WTC11 (cell line): ENCODE measurements around the gene P4HTM. TPM values are rescaled to one million over a fixed set of nuclear protein-coding genes. Genes with fewer than 3 reads are reported as not detected.

Experiments
- ATF2 ChIP-seq: sonication (generic); formaldehyde crosslinking; IDR thresholded peaks from 2 replicates; pipeline ENCODE4 v1.8.1; 2022; ENCODE audit warnings: low read depth, missing genetic modification reagents, borderline replicate concordance
- CBFB ChIP-seq: sonication (generic); formaldehyde crosslinking; IDR thresholded peaks from 2 replicates; pipeline ENCODE4 v1.8.1; 2022; ENCODE audit warnings: mild to moderate bottlenecking, low read depth, missing genetic modification reagents
- EMX1 ChIP-seq: fragments of 250-450 bp; sonication (Bioruptor Pico); IDR thresholded peaks from 2 replicates; pipeline ENCODE4 v1.8.0; 2021; ENCODE audit warnings: mild to moderate bottlenecking
- ETV6 ChIP-seq: sonication (generic); formaldehyde crosslinking; IDR thresholded peaks from 2 replicates; pipeline ENCODE4 v1.8.1; 2022; ENCODE audit warnings: mild to moderate bottlenecking, missing genetic modification reagents
- FOXJ3 ChIP-seq: sonication (generic); formaldehyde crosslinking; IDR thresholded peaks from 2 replicates; pipeline ENCODE4 v1.9.0; 2021; ENCODE audit warnings: missing genetic modification reagents, mild to moderate bottlenecking, borderline replicate concordance
- FOXK1 ChIP-seq: sonication (generic); formaldehyde crosslinking; IDR thresholded peaks from 2 replicates; pipeline ENCODE4 v1.8.0; 2022; ENCODE audit warnings: mild to moderate bottlenecking, moderate library complexity, missing genetic modification reagents
- GTF2I ChIP-seq: fragments of 250-450 bp; sonication (Bioruptor Pico); conservative IDR thresholded peaks from 2 replicates; pipeline ENCODE4 v1.4.0; 2021; ENCODE audit warnings: mild to moderate bottlenecking
- MAX ChIP-seq: sonication (generic); formaldehyde crosslinking; IDR thresholded peaks from 2 replicates; pipeline ENCODE4 v1.8.0; 2022; ENCODE audit warnings: mild to moderate bottlenecking, missing genetic modification reagents
- MYBL2 ChIP-seq: sonication (generic); formaldehyde crosslinking; IDR thresholded peaks from 2 replicates; pipeline ENCODE4 v1.8.1; 2023; ENCODE audit warnings: mild to moderate bottlenecking, moderate library complexity, missing genetic modification reagents
- NFE2L1 ChIP-seq: sonication (generic); formaldehyde crosslinking; IDR thresholded peaks from 2 replicates; pipeline ENCODE4 v1.8.1; 2023; ENCODE audit warnings: missing genetic modification reagents
- NFYB ChIP-seq: sonication (generic); formaldehyde crosslinking; conservative IDR thresholded peaks from 2 replicates; pipeline ENCODE4 v1.8.0; 2022; ENCODE audit warnings: low read depth, missing genetic modification reagents
- PRDM15 ChIP-seq: sonication (generic); formaldehyde crosslinking; IDR thresholded peaks from 2 replicates; pipeline ENCODE4 v1.8.0; 2022; ENCODE audit warnings: missing genetic modification reagents
- RELA ChIP-seq: sonication (generic); formaldehyde crosslinking; IDR thresholded peaks from 2 replicates; pipeline ENCODE4 v1.8.1; 2022; ENCODE audit warnings: missing genetic modification reagents, mild to moderate bottlenecking, borderline replicate concordance
- RORB ChIP-seq: fragments of 250-450 bp; sonication (Bioruptor Pico); IDR thresholded peaks from 2 replicates; pipeline ENCODE4 v1.9.0; 2021; ENCODE audit warnings: mild to moderate bottlenecking
- SOX15 ChIP-seq: fragments of 250-450 bp; sonication (Bioruptor Pico); IDR thresholded peaks from 2 replicates; pipeline ENCODE4 v1.9.0; 2021; ENCODE audit warnings: mild to moderate bottlenecking
- SP1 ChIP-seq: sonication (generic); formaldehyde crosslinking; conservative IDR thresholded peaks from 2 replicates; pipeline ENCODE4 v1.8.1; 2022; ENCODE audit warnings: missing genetic modification reagents
- TCF7 ChIP-seq: sonication (generic); formaldehyde crosslinking; IDR thresholded peaks from 2 replicates; pipeline ENCODE4 v1.8.0; 2022; ENCODE audit warnings: mild to moderate bottlenecking, low read depth, missing genetic modification reagents, moderate library complexity
- TP53 ChIP-seq: sonication (generic); formaldehyde crosslinking; IDR thresholded peaks from 2 replicates; pipeline ENCODE4 v1.8.1; 2023; ENCODE audit warnings: mild to moderate bottlenecking, missing genetic modification reagents
- USF1 ChIP-seq: sonication (generic); formaldehyde crosslinking; IDR thresholded peaks from 2 replicates; pipeline ENCODE4 v1.8.0; 2022; ENCODE audit warnings: mild to moderate bottlenecking, missing genetic modification reagents
- ZNF232 ChIP-seq: sonication (generic); formaldehyde crosslinking; IDR thresholded peaks from 2 replicates; pipeline ENCODE4 v1.8.0; 2022; ENCODE audit warnings: mild to moderate bottlenecking, missing genetic modification reagents
- ZNF317 ChIP-seq: sonication (generic); formaldehyde crosslinking; IDR thresholded peaks from 2 replicates; pipeline ENCODE4 v1.8.1; 2023; ENCODE audit warnings: low read depth, mild to moderate bottlenecking, moderate library complexity, missing genetic modification reagents, borderline replicate concordance
- ZNF532 ChIP-seq: fragments of 250-450 bp; sonication (Bioruptor Pico); IDR thresholded peaks from 2 replicates; pipeline ENCODE4 v1.9.0; 2021; ENCODE audit warnings: mild to moderate bottlenecking, borderline replicate concordance
- ZNF671 ChIP-seq: fragments of 250-450 bp; sonication (Bioruptor Pico); IDR thresholded peaks from 2 replicates; pipeline ENCODE4 v1.8.0; 2021; ENCODE audit warnings: mild to moderate bottlenecking
- ZSCAN18 ChIP-seq: fragments of 250-450 bp; sonication (Bioruptor Pico); IDR thresholded peaks from 2 replicates; pipeline ENCODE4 v2.1.2; 2022; ENCODE audit warnings: mild to moderate bottlenecking, moderate library complexity
- total RNA-seq: library from RNA; stranded (reverse); gene quantifications from 3 replicates; pipeline ENCODE4 v1.2.3, GENCODE V29; 2021

P4HTM gene
- total RNA-seq, 1 experiment from 2014 or later, result 21.9 TPM

GRCh38 chr3:49017971-49018706 is 28.1 kb downstream of the P4HTM start, which contains the start of gene DALRD3 (continued):
- TF ChIP-seq TCF7 (CRISPR knock-in tag), result no peak
- peak; percentile 62; the same call in 1 of the 2 replicates for TF ChIP-seq FOXK1 (CRISPR knock-in tag)
- peak; percentile 51; the same call in 1 of the 2 replicates for TF ChIP-seq NFE2L1 (CRISPR knock-in tag)
- no peak for TF ChIP-seq ZNF317
- TF ChIP-seq MAX, result peak; percentile 72
- TF ChIP-seq RORB (CRISPR knock-in tag), result no peak
- 0 out of 2 replicates have a peak, but pooled peaks have one; percentile 46 for TF ChIP-seq RELA (CRISPR knock-in tag)
- TF ChIP-seq NFYB (CRISPR knock-in tag), result no peak
- TF ChIP-seq ZNF671, result no peak
- TF ChIP-seq TP53 (CRISPR knock-in tag), result peak; percentile 64; the same call in 1 of the 2 replicates
- 0 out of 2 replicates have a peak, but pooled peaks have one; percentile 39 for TF ChIP-seq GTF2I (CRISPR knock-in tag)
- no peak for TF ChIP-seq USF1
- peak; percentile 89 for TF ChIP-seq MYBL2
- TF ChIP-seq ATF2 (CRISPR knock-in tag), result no peak
- TF ChIP-seq ZNF532 (CRISPR knock-in tag), result no peak
- peak; percentile 86 for TF ChIP-seq ETV6 (CRISPR knock-in tag)
- no peak for TF ChIP-seq FOXJ3 (CRISPR knock-in tag)
- no peak for TF ChIP-seq SOX15
- peak; percentile 76 for TF ChIP-seq SP1 (CRISPR knock-in tag)
- TF ChIP-seq EMX1 (CRISPR knock-in tag), result no peak
- peak; percentile 49; the same call in 1 of the 2 replicates for TF ChIP-seq ZNF232 (CRISPR knock-in tag)
- TF ChIP-seq ZSCAN18, result no peak
- TF ChIP-seq PRDM15 (CRISPR knock-in tag), result no peak
- TF ChIP-seq CBFB, result no peak
